ENCODE results near the gene WDFY4. TPM values are rescaled to one million over a fixed set of nuclear protein-coding genes. Genes with fewer than 3 reads are reported as not detected.

WDFY4 gene
- total and polyA plus RNA-seq, 9 of the 15 experiments (the other 6 are each of a cell fraction or from before 2014, with no cell fraction given) = 0.01 to 0.02 (median 0.01) TPM; not detected in 6

GRCh38 chr10:48970046-48970445, 285.4 kb downstream of the WDFY4 start:
- H3K36me3 ChIP-seq (ENCODE audit: control insufficient read depth, insufficient read depth, low read length) = no peaks in the 10 kb centered on the region
- BruUV-seq (replicated peaks) = no TSS peak
- H3K9me3 ChIP-seq (replicated peaks; ENCODE audit: control insufficient read depth, insufficient read depth, low read depth, low read length) = no peaks in the 10 kb centered on the region
- H3K27ac ChIP-seq (ENCODE audit: extremely low read depth, low read depth, low read length) = no peak overlapping the region
- ChIA-PET CTCF (ENCODE audit: low intra/inter-chr PET ratio) (no interaction called here), POLR2A (interaction anchor here (0.7 to 0.9 kb wide), 3 partner anchors 32 to 89 kb away, joined by 3 to 4 read pairs (median 3); no protein-coding TSS in a partner anchor)
- no peak overlapping the region for H3K4me3 ChIP-seq
- H3K9me1 ChIP-seq (ENCODE audit: control insufficient read depth, insufficient read depth, low read length) = no peaks in the 10 kb centered on the region
- ATAC-seq (no peak), DNase-seq (ENCODE audit: extremely low read depth in 1 of 4, low spot score in 3 of 4) (no peak), FAIRE-seq (no peak)
- under 1% methylated on average over 14 of the region's 14 CpGs for WGBS (ENCODE audit: insufficient coverage, low coverage, missing lambda C conversion rate)
- in situ Hi-C loops (cut with MboI) (no loop called here), intact Hi-C loops (cut with micrococcal nuclease) (no loop called here)
- H4K20me1 ChIP-seq (replicated peaks; ENCODE audit: control insufficient read depth, insufficient read depth, low read length) = no peaks in the 10 kb centered on the region
- H3K4me2 ChIP-seq (ENCODE audit: insufficient read depth, low read length) = no peak overlapping the region
- no peak overlapping the region for H3K9ac ChIP-seq (ENCODE audit: insufficient read depth in 1 of 2, low read depth in 2 of 2, low read length in 2 of 2)
- peaks cover 4 to 38% of the 10 kb centered on the region in 2 experiments for H3K27me3 ChIP-seq (ENCODE audit: control insufficient read depth in 2 of 2, insufficient read depth in 2 of 2, low read length in 2 of 2)
- no peak overlapping the region for H2AFZ ChIP-seq (ENCODE audit: low read depth, low read length)
- H3K4me1 ChIP-seq (replicated peaks in 1 of 2; ENCODE audit: control insufficient read depth in 2 of 2, insufficient read depth in 2 of 2, low read length in 2 of 2) = no peaks in the 10 kb centered on the region
- H3K79me2 ChIP-seq (ENCODE audit: control insufficient read depth, insufficient read depth, low read length) = no peaks in the 10 kb centered on the region
- TF ChIP-seq KLF13 (tag; IDR thresholded peaks at IDR 0.05; ENCODE audit: borderline replicate concordance, low read depth) = no peak
- no peak for TF ChIP-seq ZNF3 (CRISPR knock-in tag; IDR thresholded peaks at IDR 0.05)
- TF ChIP-seq MCM7 (IDR thresholded peaks at IDR 0.05) = no peak
- no peak for TF ChIP-seq ZNF699 (CRISPR knock-in tag; IDR thresholded peaks at IDR 0.05; ENCODE audit: insufficient replicate concordance)
- no peak for TF ChIP-seq RFX5 (IDR thresholded peaks at IDR 0.05; ENCODE audit: low read depth, low read length)
- no peak for TF ChIP-seq KDM4B (IDR thresholded peaks at IDR 0.05; ENCODE audit: borderline replicate concordance in 2 of 2, low read depth in 1 of 2)
- no peak for TF ChIP-seq ZNF785 (CRISPR knock-in tag; IDR thresholded peaks at IDR 0.05)
- no peak for TF ChIP-seq ELF4 (CRISPR knock-in tag; IDR thresholded peaks at IDR 0.05)
- TF ChIP-seq MEF2D (tag; conservative IDR thresholded peaks at IDR 0.05; ENCODE audit: low read depth) = no peak
- TF ChIP-seq, protein P1, sequence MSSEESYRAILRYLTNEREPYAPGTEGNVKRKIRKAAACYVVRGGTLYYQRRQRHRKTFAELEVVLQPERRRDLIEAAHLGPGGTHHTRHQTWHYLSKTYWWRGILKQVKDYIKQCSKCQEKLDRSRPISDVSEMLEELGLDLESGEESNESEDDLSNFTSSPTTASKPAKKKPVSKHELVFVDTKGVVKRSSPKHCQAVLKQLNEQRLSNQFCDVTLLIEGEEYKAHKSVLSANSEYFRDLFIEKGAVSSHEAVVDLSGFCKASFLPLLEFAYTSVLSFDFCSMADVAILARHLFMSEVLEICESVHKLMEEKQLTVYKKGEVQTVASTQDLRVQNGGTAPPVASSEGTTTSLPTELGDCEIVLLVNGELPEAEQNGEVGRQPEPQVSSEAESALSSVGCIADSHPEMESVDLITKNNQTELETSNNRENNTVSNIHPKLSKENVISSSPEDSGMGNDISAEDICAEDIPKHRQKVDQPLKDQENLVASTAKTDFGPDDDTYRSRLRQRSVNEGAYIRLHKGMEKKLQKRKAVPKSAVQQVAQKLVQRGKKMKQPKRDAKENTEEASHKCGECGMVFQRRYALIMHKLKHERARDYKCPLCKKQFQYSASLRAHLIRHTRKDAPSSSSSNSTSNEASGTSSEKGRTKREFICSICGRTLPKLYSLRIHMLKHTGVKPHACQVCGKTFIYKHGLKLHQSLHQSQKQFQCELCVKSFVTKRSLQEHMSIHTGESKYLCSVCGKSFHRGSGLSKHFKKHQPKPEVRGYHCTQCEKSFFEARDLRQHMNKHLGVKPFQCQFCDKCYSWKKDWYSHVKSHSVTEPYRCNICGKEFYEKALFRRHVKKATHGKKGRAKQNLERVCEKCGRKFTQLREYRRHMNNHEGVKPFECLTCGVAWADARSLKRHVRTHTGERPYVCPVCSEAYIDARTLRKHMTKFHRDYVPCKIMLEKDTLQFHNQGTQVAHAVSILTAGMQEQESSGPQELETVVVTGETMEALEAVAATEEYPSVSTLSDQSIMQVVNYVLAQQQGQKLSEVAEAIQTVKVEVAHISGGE (CRISPR knock-in tag; IDR thresholded peaks at IDR 0.05) = no peak
- TF ChIP-seq, protein P2, sequence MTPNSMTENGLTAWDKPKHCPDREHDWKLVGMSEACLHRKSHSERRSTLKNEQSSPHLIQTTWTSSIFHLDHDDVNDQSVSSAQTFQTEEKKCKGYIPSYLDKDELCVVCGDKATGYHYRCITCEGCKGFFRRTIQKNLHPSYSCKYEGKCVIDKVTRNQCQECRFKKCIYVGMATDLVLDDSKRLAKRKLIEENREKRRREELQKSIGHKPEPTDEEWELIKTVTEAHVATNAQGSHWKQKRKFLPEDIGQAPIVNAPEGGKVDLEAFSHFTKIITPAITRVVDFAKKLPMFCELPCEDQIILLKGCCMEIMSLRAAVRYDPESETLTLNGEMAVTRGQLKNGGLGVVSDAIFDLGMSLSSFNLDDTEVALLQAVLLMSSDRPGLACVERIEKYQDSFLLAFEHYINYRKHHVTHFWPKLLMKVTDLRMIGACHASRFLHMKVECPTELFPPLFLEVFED (CRISPR knock-in tag; conservative IDR thresholded peaks at IDR 0.05) = no peak
- no peak for TF ChIP-seq E4F1 (CRISPR knock-in tag; IDR thresholded peaks at IDR 0.05; ENCODE audit: borderline replicate concordance)
- no peak for TF ChIP-seq NR4A1 (CRISPR knock-in tag; IDR thresholded peaks at IDR 0.05)
- no peak for TF ChIP-seq NR4A1 (tag; IDR thresholded peaks at IDR 0.05)
- TF ChIP-seq ZNF12 (CRISPR knock-in tag; IDR thresholded peaks at IDR 0.05) = no peak
